Activated T-helper 2 cell treated with anti-CD3 and anti-CD28 coated beads, Interferon-gamma antibody, Interleukin-2, Interleukin-4, amounts not matched to agents 10 μg/mL and 5 μg/mL and 100 μg/mL, durations not matched to agents 14 hours and 24 hours and 36 hours (primary cell): ENCODE measurements around the gene PDZD2. TPM values are rescaled to one million over a fixed set of nuclear protein-coding genes. Genes with fewer than 3 reads are reported as not detected.
A peak's percentile ranks its signal among the peaks of the same experiment; 100 is the strongest.

Experiments used
- DNase-seq: peaks from one replicate; pipeline ENCODE4 v3.0.0; 2021; ENCODE audit warnings: low spot score
- H3K27ac Mint-ChIP-seq: one replicate; pipeline ENCODE4 v1.8.0; 2021; ENCODE audit warnings: mixed read lengths
- H3K27me3 Mint-ChIP-seq: one replicate; pipeline ENCODE4 v1.8.0; 2021; ENCODE audit warnings: low read depth, mixed read lengths
- H3K36me3 Mint-ChIP-seq: one replicate; pipeline ENCODE4 v1.8.0; 2021; ENCODE audit warnings: low read depth, mixed read lengths
- H3K4me1 Mint-ChIP-seq: one replicate; pipeline ENCODE4 v1.8.0; 2021; ENCODE audit warnings: low read depth, mixed read lengths
- H3K4me3 Mint-ChIP-seq: one replicate; pipeline ENCODE4 v1.8.0; 2021; ENCODE audit warnings: low read depth, mild to moderate bottlenecking, moderate library complexity, mixed read lengths
- H3K9me3 Mint-ChIP-seq: one replicate; pipeline ENCODE4 v1.8.0; 2021; ENCODE audit warnings: mixed read lengths
- intact Hi-C: fragments of 100-400 bp; cut with micrococcal nuclease; formaldehyde crosslinking; loops from one replicate; pipeline ENCODE4 v1.15.1; 2023
- total RNA-seq: library from RNA; stranded (reverse); gene quantifications from 2 replicates; pipeline ENCODE4 v1.2.3, GENCODE V29; 2022

The PDZD2 gene
- total RNA-seq, 1 donor from 2014 or later: 0.25 TPM

DNA sequence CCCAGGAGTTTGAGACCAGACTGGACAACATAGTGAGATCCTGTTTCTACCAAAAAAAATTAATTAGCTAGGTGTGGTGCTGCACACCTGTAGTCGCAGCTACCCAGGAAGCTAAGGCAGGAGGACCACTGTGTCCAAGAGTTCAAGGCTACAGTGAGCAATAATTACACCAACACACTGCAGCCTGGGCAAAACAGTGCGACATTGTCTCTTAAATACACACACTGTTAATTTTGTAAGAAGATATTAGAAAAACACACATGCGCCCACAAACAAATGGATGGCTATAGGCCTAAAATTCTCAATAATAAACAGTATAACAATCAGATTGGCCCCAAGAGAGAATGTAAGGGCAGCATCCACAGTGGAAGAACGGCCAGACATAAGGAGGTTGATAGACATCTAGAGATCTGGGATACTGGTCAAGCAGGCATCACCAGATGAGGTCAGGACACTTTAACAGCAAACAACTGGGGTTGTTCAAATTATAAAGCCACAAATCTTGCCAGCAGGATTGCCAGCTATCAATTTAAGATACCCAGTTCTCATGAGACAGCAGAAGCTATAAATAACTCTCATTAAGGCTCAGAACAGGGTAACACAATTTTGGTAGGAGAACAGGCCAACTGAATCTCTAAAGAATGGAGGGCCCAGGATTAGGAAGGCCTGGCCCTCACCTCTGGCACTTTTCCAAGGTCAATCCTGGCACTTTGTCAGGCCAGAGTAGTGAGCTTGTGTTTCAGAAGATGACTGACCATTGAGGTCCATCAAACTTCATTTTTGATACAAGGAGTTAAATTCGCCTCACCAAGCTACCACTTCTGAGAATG, 505.7 kb downstream of the PDZD2 start:
- intact Hi-C loops: no loop called here
- H3K36me3 Mint-ChIP-seq: peaks cover 63% of the 10 kb centered on the region
- H3K4me3 Mint-ChIP-seq: no peak overlapping the region
- peaks cover 31% of the 10 kb centered on the region for H3K4me1 Mint-ChIP-seq
- no peaks in the 10 kb centered on the region for H3K9me3 Mint-ChIP-seq
- H3K27ac Mint-ChIP-seq: no peak overlapping the region
- no peaks in the 10 kb centered on the region for H3K27me3 Mint-ChIP-seq
- DNase-seq: no peak

DNA sequence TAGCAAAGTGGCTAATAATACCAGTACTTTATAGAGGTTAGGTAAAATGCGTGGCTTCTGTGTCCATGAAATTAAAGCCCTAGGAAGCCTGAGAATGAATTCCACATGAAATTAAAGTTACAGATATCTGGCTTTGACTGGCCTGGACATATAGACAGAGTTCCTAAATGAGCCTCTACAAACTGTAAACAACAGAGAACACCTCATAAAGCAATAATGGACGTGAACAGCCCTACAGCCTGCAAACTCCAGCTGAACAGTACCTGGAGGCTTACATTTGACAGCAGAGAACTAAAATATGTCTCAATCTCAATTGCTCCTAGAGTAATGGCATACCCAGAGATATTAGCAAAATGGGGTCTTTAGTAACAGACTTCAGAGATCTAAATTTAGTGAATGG, 506.4 kb downstream of the PDZD2 start:
- Mint-ChIP-seq H3K36me3 (peaks cover 57% of the 10 kb centered on the region), H3K9me3 (no peaks in the 10 kb centered on the region), H3K4me3 (no peak overlapping the region), H3K4me1 (peaks cover 27% of the 10 kb centered on the region), H3K27me3 (no peaks in the 10 kb centered on the region), H3K27ac (no peak overlapping the region)
- DNase-seq: no peak
- intact Hi-C loops: no loop called here

DNA sequence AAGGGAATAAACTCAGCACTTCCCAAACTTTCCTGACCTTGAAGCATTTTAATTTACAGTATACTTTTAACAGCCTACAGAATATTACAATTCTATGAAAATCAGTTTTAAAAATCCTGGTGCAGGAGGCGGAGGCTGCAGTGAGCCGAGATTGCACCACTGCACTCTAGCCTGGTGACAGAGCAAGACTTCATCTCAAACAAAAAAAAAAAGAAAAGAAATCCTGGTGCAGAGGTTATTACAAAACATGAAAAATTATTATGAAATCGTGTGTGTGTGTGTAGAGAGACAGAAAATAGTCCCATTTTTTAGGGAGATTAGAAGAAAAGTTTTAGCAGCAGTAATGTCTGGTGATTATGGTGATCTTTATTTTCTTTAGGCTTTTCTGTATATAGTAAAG, 508.3 kb downstream of the PDZD2 start:
- peaks cover 27% of the 10 kb centered on the region for H3K4me1 Mint-ChIP-seq

DNA sequence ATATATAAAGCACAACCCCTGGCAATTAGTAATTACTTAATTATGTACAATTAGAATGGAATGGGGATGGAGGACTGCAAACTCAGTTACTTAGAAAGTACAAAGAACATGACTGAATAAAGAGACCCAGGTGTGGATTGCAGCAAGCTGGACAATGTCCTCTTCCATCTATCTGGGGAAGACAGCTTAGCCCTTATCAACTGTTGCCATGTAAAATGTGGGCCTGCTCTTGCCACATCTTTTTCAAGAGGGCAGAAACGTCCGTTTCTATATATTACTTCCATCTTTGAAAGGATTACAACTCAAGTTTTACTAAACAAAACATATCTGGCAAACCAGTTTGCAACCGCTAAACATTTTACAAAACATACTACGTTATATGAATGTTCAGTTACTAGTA, 509.0 kb downstream of the PDZD2 start:
- Mint-ChIP-seq H3K36me3 (peaks cover 57% of the 10 kb centered on the region), H3K4me1 (peaks cover 29% of the 10 kb centered on the region), H3K4me3 (no peak overlapping the region)

More for the DNA sequence above, 508.3 kb downstream of the PDZD2 start:
- no peaks in the 10 kb centered on the region for H3K27me3 Mint-ChIP-seq
- H3K4me3 Mint-ChIP-seq: no peak overlapping the region
- peaks cover 55% of the 10 kb centered on the region for H3K36me3 Mint-ChIP-seq
- intact Hi-C loops: no loop called here
- peak overlapping the region; percentile 9 for H3K27ac Mint-ChIP-seq
- H3K9me3 Mint-ChIP-seq: peaks cover 3% of the 10 kb centered on the region
- DNase-seq: no peak

DNA sequence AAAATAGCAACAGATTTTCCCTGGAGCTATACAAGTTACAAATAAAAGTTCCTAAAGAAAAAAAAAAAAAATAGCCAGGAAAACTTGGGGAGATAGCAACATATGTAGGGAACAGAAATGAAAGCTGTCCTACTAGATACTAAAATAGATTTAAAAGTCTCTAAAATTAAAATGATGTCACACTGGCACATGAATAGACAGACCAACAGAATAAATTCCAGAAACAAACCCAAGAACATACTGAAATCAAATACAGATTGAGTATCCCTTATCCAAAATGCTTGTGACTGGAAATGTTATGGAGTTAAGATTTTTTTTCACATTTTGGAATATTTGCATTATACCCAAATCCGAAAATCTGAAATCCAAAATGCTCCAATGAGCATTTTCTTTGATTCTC, 511.4 kb downstream of the PDZD2 start:
- Mint-ChIP-seq H3K4me1 (peaks cover 38% of the 10 kb centered on the region), H3K4me3 (no peak overlapping the region), H3K27me3 (no peaks in the 10 kb centered on the region), H3K9me3 (peaks cover 3% of the 10 kb centered on the region), H3K27ac (no peak overlapping the region), H3K36me3 (peaks cover 45% of the 10 kb centered on the region)
- no peak for DNase-seq
- intact Hi-C loops: no loop called here

More for the DNA sequence above, 509.0 kb downstream of the PDZD2 start:
- no peaks in the 10 kb centered on the region for H3K27me3 Mint-ChIP-seq
- no peak for DNase-seq
- no peak overlapping the region for H3K27ac Mint-ChIP-seq
- intact Hi-C loops: no loop called here
- peaks cover 3% of the 10 kb centered on the region for H3K9me3 Mint-ChIP-seq

DNA sequence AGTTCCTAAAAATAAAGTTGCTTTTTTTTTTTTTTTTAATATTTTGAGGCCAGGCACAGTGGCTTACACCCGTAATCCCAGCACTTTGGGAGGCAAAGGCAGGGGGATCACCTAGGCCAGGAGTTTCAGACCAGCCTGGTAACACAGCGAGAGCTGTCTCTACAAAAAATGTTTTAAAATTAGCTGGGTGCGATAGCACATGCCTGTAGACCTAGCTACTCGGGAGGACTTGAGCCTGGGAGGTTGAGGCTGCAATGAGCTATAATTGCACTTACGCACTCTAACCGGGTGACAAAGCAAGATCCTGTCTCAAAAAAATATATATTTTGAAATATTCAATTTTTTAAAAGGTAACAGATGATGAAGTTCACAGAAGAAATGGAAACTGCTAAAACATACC, 512.3 kb downstream of the PDZD2 start:
- Mint-ChIP-seq H3K36me3 (peaks cover 40% of the 10 kb centered on the region), H3K9me3 (peaks cover 3% of the 10 kb centered on the region), H3K27ac (no peak overlapping the region), H3K4me1 (peaks cover 36% of the 10 kb centered on the region), H3K27me3 (no peaks in the 10 kb centered on the region), H3K4me3 (no peak overlapping the region)
- no peak for DNase-seq
- intact Hi-C loops: no loop called here

DNA sequence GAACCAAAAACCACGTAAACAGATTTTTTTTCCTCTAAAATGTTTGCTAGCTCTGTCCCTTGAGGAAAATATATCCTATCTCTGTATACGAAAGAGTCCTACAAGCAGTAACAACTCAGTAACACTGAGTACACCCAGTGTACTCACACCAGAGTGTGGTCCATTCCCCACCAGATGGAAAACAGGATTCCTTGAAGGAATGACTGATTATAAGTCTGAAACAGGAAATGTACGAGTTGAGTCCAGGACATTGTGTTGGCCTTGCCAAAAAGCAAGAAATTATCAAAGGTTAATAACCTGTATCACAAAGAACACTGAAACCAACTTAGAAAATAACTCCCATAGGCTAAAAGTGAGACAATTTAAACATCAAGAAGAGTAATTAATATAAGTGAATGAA, 514.8 kb downstream of the PDZD2 start:
- Mint-ChIP-seq H3K27ac (no peak overlapping the region), H3K4me1 (peaks cover 29% of the 10 kb centered on the region), H3K9me3 (peaks cover 3% of the 10 kb centered on the region), H3K4me3 (no peak overlapping the region), H3K27me3 (no peaks in the 10 kb centered on the region), H3K36me3 (peaks cover 34% of the 10 kb centered on the region)
- DNase-seq: no peak
- intact Hi-C loops: no loop called here

DNA sequence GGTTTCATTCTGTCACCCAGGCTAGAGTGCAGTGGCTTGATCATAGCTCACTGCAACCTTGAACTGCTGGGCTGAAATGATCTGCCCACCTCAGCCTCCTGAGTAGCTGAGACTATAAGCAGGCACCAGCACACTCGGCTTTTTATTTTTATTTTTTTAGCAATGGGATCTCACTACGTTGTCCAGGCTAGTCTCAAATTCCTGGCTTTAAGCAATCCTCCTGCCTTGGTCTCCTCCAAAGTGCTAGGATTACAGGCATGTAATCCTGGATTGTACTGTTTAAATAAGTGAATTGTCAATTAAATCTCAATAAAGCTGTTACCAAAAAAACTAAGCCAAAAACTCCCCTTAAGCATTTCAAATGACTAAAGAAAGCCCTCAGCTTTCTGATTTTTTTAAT, 516.3 kb downstream of the PDZD2 start:
- peaks cover 21% of the 10 kb centered on the region for H3K4me1 Mint-ChIP-seq
- H3K36me3 Mint-ChIP-seq: peaks cover 25% of the 10 kb centered on the region
- no peak overlapping the region for H3K27ac Mint-ChIP-seq
- DNase-seq: no peak
- intact Hi-C loops: no loop called here
- no peaks in the 10 kb centered on the region for H3K27me3 Mint-ChIP-seq
- no peak overlapping the region for H3K4me3 Mint-ChIP-seq
- H3K9me3 Mint-ChIP-seq: peaks cover 3% of the 10 kb centered on the region

DNA sequence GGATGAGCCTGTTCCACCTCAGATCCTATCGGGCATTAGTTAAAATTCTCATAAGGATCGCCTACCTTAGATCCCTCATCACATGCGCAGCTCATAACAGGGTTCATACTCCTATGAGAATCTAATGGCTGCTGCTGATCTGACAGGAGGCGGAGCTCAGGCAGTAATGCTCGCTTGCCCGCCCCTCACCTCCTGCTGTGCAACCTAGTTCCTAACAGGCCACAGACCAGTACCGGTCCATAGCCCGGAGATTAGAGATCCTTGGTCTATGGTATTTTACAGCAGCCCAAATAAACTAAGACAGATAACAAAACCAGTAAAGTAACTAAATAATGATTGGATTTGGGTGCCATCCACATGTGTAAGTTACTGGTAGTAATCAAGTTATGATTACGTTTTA, 517.7 kb downstream of the PDZD2 start:
- DNase-seq: no peak
- peaks cover 30% of the 10 kb centered on the region for H3K36me3 Mint-ChIP-seq
- H3K27ac Mint-ChIP-seq: no peak overlapping the region
- peaks cover 2% of the 10 kb centered on the region for H3K9me3 Mint-ChIP-seq
- intact Hi-C loops: no loop called here
- H3K4me1 Mint-ChIP-seq: peaks cover 20% of the 10 kb centered on the region
- H3K27me3 Mint-ChIP-seq: no peaks in the 10 kb centered on the region
- H3K4me3 Mint-ChIP-seq: no peak overlapping the region

DNA sequence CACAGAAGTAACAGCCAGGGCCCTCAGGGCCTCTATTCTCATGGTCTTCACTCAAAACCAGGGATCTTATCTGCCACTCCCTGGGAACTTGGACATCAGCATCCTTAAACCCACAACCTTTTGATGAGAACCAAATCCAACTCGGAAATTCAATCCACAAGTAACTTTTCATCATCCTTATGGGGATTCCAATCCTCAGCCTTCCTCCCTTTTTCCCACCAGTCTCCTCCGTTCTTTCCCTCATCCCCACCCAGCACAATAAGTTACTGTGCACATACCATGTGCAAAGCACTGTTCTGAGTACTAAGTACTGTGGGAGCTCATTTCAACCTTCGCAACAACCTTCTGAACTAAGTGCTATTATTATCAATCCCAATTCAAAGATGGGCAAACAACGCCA, 518.1 kb downstream of the PDZD2 start:
- Mint-ChIP-seq H3K9me3 (no peaks in the 10 kb centered on the region), H3K36me3 (peaks cover 26% of the 10 kb centered on the region), H3K4me1 (peaks cover 18% of the 10 kb centered on the region), H3K27me3 (no peaks in the 10 kb centered on the region), H3K4me3 (no peak overlapping the region), H3K27ac (no peak overlapping the region)
- DNase-seq: no peak
- intact Hi-C loops: no loop called here

DNA sequence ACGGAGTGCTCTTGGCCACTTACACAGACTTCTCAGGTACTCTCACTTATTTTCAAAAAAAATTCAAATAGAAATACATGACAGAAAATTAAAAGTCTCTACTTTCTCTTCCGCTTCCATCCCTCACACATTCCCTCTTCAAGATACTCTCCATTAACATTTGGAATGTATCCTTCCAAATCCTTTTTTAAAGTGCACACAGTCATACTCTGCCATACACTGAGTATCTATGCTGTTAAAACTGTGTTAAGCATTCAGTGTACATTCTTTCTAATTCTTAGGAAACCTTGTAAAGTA, 519.7 kb downstream of the PDZD2 start:
- Mint-ChIP-seq H3K27ac (no peak overlapping the region), H3K4me3 (no peak overlapping the region), H3K36me3 (peaks cover 19% of the 10 kb centered on the region), H3K9me3 (no peaks in the 10 kb centered on the region), H3K27me3 (no peaks in the 10 kb centered on the region), H3K4me1 (peaks cover 12% of the 10 kb centered on the region)
- intact Hi-C loops: loop anchor here (2.0 kb wide), 1 partner anchor 20 kb away; no protein-coding TSS in a partner anchor
- DNase-seq: no peak

DNA sequence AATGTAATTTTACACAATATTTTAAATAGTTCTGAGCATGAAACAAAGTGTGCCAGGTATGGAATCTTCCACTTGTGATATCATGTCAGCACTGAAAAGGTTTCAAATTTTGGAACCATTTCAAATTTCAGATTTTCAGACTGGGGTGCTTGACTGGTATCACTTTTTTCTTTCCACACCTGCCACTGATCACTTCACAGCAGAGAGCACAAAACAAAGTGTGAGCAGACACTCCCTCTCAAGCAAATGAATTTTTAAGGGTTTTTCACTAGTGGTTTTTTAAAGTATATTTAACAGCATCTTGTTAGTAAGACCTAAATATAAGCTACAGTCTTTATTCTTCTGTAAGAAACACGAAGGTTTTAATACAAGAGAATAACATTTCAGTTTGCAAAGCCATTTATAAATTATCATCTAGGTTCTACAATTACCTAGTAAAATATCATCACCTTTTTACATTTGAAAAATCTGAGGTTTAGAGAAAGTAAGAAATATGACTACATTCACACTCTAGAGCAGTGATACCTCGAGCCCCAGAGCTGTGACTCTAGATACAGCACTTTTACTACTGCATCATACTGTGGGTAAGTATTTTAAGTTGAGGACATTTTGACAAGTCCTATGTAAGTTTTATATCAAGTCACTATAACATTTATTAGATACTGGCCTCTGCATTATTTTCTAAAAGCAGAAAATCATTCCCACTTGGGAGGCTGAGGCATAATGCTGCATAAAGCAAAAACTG, 520.6 kb downstream of the PDZD2 start:
- Mint-ChIP-seq H3K4me1 (peaks cover 10% of the 10 kb centered on the region), H3K27me3 (no peaks in the 10 kb centered on the region), H3K36me3 (peaks cover 21% of the 10 kb centered on the region), H3K4me3 (no peak overlapping the region), H3K27ac (no peak overlapping the region), H3K9me3 (no peaks in the 10 kb centered on the region)
- DNase-seq: no peak
- intact Hi-C loops: loop anchor here (2.0 kb wide), 1 partner anchor 21 kb away; no protein-coding TSS in a partner anchor

DNA sequence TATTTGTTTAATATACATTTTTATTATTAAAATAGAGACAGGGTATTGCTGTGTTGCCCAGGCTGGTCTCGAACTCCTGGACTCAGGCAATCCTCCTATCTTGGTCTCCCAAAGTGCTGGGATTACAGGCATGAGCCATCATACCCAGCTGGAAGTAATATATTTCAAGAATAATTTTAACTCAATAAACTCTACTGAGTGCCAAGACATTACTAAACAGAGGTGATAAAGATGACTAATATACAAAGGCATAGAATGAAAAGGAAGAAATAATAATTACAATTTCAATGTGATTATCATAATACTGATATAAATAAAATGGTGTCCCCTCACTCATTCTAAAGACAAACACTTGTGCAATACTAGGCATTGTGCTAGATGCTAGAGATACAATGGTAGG, 521.3 kb downstream of the PDZD2 start:
- no peak for DNase-seq
- Mint-ChIP-seq H3K27me3 (no peaks in the 10 kb centered on the region), H3K27ac (no peak overlapping the region), H3K36me3 (peaks cover 22% of the 10 kb centered on the region), H3K4me1 (peaks cover 9% of the 10 kb centered on the region), H3K9me3 (no peaks in the 10 kb centered on the region), H3K4me3 (no peak overlapping the region)
- intact Hi-C loops: no loop called here
